ENCODE results near the gene MAP4K4.

Gene MAP4K4

DNA sequence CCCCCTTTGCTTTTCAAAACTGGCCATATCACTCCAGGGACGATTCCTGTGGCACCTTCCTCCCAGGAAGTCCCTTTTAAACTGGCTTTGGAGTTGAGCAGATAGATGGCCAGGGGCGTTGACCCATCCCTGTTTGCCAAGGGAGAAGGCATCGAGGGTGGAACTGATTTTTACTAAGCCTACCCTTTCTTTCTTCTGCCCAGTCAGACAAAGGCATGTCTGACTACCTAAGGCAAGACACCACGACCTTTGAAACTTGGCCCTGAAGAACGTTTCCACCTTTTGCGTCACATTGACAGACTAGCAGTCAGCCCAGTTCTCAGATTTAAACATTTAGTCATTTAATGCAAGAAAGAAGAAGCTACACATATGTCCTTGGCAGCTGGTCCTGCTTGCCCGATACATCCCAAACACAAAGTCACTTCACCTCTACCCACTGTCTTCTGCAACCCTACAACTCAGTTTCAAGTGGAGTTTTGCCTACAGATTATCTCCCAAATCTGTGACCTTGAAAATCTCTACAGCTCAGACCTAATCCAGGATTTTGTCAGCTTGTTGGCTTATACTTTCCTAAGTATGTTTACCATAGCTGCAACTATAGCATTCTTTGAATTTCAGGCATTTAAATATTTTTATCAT lies 192.1 kb downstream of the MAP4K4 start:
- Histone ChIP-seq H3K27me3 (ENCODE audit: insufficient read depth, low read length, poor library complexity) (no peaks in the 10 kb centered on the region), H4K20me1 (ENCODE audit: insufficient read depth, low read length) (no peaks in the 10 kb centered on the region), H3K27ac (ENCODE audit: low read length) (no peak overlapping the region), H3K4me2 (ENCODE audit: insufficient read depth, low read length) (no peak overlapping the region), H3K79me2 (ENCODE audit: insufficient read depth, low read length) (no peaks in the 10 kb centered on the region), H3K9ac (ENCODE audit: low read depth, low read length) (no peak overlapping the region), H3K9me3 (ENCODE audit: insufficient read depth, low read length, severe bottlenecking) (no peaks in the 10 kb centered on the region), H2AFZ (ENCODE audit: low read depth, low read length) (no peak overlapping the region), H3K4me1 (ENCODE audit: insufficient read depth, low read length) (no peaks in the 10 kb centered on the region), H3K4me3 (ENCODE audit: low read depth in 1 of 2, low read length in 2 of 2) (no peak overlapping the region), H3K36me3 (ENCODE audit: insufficient read depth, low read length) (peaks cover 85% of the 10 kb centered on the region)
- ATAC-seq (ENCODE audit: insufficient read depth, low read depth) = no peak
- no peak for DNase-seq
- TF ChIP-seq EZH2 (IDR thresholded peaks at IDR 0.05; ENCODE audit: borderline replicate concordance, low read depth, low read length, severe bottlenecking) = no peak
- TF ChIP-seq, protein P1, sequence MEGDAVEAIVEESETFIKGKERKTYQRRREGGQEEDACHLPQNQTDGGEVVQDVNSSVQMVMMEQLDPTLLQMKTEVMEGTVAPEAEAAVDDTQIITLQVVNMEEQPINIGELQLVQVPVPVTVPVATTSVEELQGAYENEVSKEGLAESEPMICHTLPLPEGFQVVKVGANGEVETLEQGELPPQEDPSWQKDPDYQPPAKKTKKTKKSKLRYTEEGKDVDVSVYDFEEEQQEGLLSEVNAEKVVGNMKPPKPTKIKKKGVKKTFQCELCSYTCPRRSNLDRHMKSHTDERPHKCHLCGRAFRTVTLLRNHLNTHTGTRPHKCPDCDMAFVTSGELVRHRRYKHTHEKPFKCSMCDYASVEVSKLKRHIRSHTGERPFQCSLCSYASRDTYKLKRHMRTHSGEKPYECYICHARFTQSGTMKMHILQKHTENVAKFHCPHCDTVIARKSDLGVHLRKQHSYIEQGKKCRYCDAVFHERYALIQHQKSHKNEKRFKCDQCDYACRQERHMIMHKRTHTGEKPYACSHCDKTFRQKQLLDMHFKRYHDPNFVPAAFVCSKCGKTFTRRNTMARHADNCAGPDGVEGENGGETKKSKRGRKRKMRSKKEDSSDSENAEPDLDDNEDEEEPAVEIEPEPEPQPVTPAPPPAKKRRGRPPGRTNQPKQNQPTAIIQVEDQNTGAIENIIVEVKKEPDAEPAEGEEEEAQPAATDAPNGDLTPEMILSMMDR (IDR thresholded peaks at IDR 0.05; ENCODE audit: borderline replicate concordance, extremely low read depth, low read length, poor library complexity, severe bottlenecking) = no peak

DNA sequence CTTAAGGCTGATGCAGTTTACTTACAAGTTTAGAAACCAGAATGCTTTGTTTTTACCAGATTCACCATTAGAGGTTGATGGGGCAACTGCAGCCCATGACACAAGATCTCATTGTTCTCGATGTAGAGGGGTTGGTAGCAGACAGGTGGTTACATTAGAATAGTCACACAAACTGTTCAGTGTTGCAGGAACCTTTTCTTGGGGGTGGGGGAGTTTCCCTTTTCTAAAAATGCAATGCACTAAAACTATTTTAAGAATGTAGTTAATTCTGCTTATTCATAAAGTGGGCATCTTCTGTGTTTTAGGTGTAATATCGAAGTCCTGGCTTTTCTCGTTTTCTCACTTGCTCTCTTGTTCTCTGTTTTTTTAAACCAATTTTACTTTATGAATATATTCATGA lies 194.9 kb downstream of the MAP4K4 start:
- Histone ChIP-seq H3K27me3 (ENCODE audit: insufficient read depth, low read length, poor library complexity) (no peaks in the 10 kb centered on the region), H3K4me3 (ENCODE audit: low read depth in 1 of 2, low read length in 2 of 2) (no peak overlapping the region), H2AFZ (ENCODE audit: low read depth, low read length) (no peak overlapping the region), H3K4me2 (ENCODE audit: insufficient read depth, low read length) (no peak overlapping the region), H4K20me1 (ENCODE audit: insufficient read depth, low read length) (no peaks in the 10 kb centered on the region), H3K9me3 (ENCODE audit: insufficient read depth, low read length, severe bottlenecking) (no peaks in the 10 kb centered on the region), H3K4me1 (ENCODE audit: insufficient read depth, low read length) (no peaks in the 10 kb centered on the region), H3K79me2 (ENCODE audit: insufficient read depth, low read length) (no peaks in the 10 kb centered on the region), H3K27ac (ENCODE audit: low read length) (no peak overlapping the region), H3K9ac (ENCODE audit: low read depth, low read length) (no peak overlapping the region), H3K36me3 (ENCODE audit: insufficient read depth, low read length) (peaks cover 63% of the 10 kb centered on the region)
- ATAC-seq (ENCODE audit: insufficient read depth, low read depth) (no peak), DNase-seq (no peak)
- TF ChIP-seq, protein P1 (IDR thresholded peaks at IDR 0.05; ENCODE audit: borderline replicate concordance, extremely low read depth, low read length, poor library complexity, severe bottlenecking) = no peak

DNA sequence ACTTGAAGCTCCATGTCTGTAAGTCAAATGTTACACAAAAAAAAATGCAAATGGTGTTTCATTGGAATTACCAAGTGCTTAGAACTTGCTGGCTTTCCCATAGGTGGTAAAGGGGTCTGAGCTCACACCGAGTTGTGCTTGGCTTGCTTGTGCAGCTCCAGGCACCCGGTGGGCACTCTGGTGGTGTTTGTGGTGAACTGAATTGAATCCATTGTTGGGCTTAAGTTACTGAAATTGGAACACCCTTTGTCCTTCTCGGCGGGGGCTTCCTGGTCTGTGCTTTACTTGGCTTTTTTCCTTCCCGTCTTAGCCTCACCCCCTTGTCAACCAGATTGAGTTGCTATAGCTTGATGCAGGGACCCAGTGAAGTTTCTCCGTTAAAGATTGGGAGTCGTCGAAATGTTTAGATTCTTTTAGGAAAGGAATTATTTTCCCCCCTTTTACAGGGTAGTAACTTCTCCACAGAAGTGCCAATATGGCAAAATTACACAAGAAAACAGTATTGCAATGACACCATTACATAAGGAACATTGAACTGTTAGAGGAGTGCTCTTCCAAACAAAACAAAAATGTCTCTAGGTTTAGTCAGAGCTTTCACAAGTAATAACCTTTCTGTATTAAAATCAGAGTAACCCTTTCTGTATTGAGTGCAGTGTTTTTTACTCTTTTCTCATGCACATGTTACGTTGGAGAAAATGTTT lies 196.3 kb downstream of the MAP4K4 start:
- ATAC-seq (ENCODE audit: insufficient read depth, low read depth) (no peak), DNase-seq (no peak)
- Histone ChIP-seq H3K4me3 (ENCODE audit: low read depth in 1 of 2, low read length in 2 of 2) (no peak overlapping the region), H3K27me3 (ENCODE audit: insufficient read depth, low read length, poor library complexity) (no peaks in the 10 kb centered on the region), H3K4me2 (ENCODE audit: insufficient read depth, low read length) (no peak overlapping the region), H3K4me1 (ENCODE audit: insufficient read depth, low read length) (no peaks in the 10 kb centered on the region), H4K20me1 (ENCODE audit: insufficient read depth, low read length) (no peaks in the 10 kb centered on the region), H3K9me3 (ENCODE audit: insufficient read depth, low read length, severe bottlenecking) (no peaks in the 10 kb centered on the region), H3K36me3 (ENCODE audit: insufficient read depth, low read length) (peaks cover 51% of the 10 kb centered on the region), H3K27ac (ENCODE audit: low read length) (no peak overlapping the region), H3K79me2 (ENCODE audit: insufficient read depth, low read length) (no peaks in the 10 kb centered on the region), H2AFZ (ENCODE audit: low read depth, low read length) (no peak overlapping the region), H3K9ac (ENCODE audit: low read depth, low read length) (no peak overlapping the region)
- no peak for TF ChIP-seq EZH2 (IDR thresholded peaks at IDR 0.05; ENCODE audit: borderline replicate concordance, low read depth, low read length, severe bottlenecking)
- TF ChIP-seq, protein P1 (IDR thresholded peaks at IDR 0.05; ENCODE audit: borderline replicate concordance, extremely low read depth, low read length, poor library complexity, severe bottlenecking) = no peak

Measured in DND-41 (cell line).